ENCODE results near the gene TRAF2.
"Not testable (repeated sequence)": the region's sequence is repeated elsewhere in the genome, so short reads cannot be mapped to it uniquely, and the experiment has no call there.

Gene TRAF2

DNA sequence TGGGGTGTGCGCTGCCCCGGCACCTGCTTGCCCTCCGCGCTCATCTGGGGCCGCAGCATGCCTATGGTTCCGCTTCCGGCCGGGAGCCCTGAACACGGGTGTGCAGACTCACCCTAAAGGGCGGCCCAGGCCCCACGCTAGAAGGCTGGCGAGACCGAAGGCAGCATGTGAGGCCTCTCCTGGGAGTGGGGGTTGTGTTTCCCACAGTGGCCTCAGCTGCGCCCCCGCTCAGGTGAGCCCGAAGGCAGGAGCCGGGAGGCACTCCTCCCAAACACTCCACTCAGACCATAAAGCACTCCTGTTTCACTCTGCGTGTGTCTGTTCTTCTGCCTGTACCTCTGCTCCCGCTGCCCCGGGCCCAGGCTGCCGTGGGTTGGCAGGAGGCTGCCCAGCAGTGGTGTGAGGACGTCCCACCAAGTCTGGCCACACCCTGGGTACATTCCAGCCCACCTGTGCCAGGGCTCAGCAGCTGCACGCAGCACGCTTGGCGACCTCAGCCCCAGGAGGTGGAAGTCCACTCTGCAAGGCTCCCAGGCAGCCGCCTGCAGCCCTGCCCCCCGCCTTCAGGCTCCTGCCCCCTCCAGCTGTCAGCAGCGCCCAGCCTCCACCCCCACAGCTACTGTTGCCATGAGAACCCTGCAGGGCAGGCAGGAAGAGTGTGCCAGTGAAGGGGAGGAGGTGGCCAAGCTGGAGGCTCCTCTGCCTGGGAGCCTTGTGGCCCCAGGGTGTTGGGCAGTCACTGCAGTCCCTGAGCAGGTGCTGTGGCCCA, 45.3 kb upstream of the TRAF2 start:
- peak; percentile 37 for DNase-seq (ENCODE audit: low read depth)
- H3K4me3 ChIP-seq (ENCODE audit: control insufficient read depth, low read depth, low read length), result no peak overlapping the region
- TF ChIP-seq, protein P1, sequence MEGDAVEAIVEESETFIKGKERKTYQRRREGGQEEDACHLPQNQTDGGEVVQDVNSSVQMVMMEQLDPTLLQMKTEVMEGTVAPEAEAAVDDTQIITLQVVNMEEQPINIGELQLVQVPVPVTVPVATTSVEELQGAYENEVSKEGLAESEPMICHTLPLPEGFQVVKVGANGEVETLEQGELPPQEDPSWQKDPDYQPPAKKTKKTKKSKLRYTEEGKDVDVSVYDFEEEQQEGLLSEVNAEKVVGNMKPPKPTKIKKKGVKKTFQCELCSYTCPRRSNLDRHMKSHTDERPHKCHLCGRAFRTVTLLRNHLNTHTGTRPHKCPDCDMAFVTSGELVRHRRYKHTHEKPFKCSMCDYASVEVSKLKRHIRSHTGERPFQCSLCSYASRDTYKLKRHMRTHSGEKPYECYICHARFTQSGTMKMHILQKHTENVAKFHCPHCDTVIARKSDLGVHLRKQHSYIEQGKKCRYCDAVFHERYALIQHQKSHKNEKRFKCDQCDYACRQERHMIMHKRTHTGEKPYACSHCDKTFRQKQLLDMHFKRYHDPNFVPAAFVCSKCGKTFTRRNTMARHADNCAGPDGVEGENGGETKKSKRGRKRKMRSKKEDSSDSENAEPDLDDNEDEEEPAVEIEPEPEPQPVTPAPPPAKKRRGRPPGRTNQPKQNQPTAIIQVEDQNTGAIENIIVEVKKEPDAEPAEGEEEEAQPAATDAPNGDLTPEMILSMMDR (conservative IDR thresholded peaks at IDR 0.05; ENCODE audit: control insufficient read depth, insufficient read depth, low read depth, low read length), result no peak

DNA sequence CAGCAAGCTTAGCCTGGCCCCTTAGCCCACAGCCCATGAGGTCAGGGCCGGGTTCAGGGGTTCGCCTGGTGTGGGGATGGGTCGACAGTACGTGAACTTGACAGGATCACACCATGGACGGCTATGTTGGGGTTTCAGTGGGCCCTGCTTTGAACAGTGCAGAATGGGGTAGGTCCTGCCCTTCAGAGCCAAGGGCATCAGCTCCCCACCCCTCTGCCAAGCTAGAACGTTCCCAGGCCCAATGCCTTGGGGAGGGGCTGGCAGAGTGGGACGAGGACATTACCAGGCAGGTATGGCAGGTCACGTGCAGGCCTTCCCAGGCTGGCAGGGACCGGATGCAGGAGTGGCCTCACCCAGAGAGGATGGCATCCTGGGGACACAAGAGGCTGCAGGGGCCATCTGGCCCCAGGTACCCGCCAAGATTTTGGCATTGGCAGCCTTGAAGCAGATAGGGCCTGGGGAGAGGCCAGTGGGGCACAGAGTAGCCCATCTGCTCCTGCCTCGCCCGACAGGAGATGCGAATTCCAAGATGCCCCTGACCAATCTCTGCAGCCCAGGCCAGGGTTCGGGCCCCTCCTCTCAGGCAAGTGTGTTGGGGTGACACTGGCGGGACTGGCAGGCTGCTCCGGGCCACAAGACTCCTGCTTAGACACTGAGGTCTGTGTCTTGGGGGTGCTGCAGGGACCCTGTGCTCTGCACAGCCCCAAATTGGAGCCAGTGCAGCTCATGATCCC, 44.5 kb upstream of the TRAF2 start:
- not testable (repeated sequence) for DNase-seq (ENCODE audit: low read depth); H3K4me3 ChIP-seq (ENCODE audit: control insufficient read depth, low read depth, low read length)

DNA sequence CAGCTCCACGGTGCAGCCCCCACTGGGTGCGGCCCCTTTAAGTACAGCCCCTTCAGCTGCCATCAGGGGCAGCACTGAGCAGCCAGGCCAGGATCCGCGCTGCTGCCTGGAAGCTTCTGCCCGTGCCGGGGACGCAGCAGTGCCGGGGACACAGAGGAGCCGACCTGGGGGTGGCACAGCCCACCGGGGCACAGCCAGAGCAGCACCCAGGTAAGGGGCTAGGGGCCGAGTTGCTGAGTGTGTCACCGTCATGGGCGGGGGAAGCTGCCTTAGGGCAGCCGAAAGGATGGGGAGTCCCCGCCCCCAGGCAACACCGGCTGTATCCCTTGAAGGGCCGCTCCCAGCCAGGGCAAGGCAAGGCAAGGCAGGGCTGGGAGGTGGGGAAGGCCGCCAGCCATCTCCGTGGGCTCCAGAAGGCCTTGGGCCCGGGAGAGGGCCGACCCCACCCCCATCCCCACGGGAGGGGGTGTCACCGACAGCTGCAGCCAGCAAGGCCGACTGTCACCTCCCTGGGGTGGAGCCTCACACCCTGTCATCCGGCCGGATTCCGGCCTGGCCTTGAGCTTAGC, 43.9 kb upstream of the TRAF2 start, which contains the start of gene AJM1:
TSS of gene AJM1 (plus strand) at position 99 of the 569 bp plus-strand sequence. CDS start 1,937 bp downstream, outside the sequence.
- peak; percentile 67 for DNase-seq (ENCODE audit: low read depth)
- H3K4me3 ChIP-seq (ENCODE audit: control insufficient read depth, low read depth, low read length), result peak within 1 kb of the TSS; percentile 38
- TF ChIP-seq, protein P1 (conservative IDR thresholded peaks at IDR 0.05; ENCODE audit: control insufficient read depth, insufficient read depth, low read depth, low read length), result peak; percentile 75

DNA sequence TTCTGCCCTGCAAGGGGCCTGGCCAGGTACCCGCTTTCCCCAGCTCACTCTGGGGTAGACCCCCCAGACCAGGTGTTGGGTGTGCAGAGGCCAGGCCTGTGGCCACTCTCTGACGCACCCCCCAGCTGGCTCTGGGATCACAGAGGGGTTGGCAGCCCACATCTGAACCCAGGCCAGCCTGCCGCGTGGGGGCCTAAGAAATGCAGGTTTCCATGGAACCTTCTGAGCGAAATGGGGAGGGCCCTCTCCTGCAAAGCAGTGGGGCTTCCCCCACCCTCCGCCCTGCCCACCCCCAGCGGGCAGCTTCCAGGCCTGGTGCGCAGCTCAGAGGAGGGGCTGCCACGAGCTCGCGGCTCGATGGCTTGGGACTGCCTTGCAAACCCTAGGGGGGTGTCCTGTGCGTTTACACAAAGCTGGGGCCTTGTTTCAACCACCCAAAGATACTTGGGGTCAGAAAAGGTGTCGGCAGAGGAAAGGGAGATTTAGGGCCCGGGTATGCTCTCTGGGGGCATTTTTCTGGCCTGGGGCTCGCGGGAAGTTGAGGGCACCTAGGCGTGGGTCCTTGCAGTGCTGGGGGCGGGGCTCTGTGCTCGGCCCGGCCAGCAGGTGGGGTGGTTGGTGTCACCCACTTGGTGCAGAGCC, 43.0 kb upstream of the TRAF2 start:
- H3K4me3 ChIP-seq (ENCODE audit: control insufficient read depth, low read depth, low read length); DNase-seq (ENCODE audit: low read depth): not testable (repeated sequence)

DNA sequence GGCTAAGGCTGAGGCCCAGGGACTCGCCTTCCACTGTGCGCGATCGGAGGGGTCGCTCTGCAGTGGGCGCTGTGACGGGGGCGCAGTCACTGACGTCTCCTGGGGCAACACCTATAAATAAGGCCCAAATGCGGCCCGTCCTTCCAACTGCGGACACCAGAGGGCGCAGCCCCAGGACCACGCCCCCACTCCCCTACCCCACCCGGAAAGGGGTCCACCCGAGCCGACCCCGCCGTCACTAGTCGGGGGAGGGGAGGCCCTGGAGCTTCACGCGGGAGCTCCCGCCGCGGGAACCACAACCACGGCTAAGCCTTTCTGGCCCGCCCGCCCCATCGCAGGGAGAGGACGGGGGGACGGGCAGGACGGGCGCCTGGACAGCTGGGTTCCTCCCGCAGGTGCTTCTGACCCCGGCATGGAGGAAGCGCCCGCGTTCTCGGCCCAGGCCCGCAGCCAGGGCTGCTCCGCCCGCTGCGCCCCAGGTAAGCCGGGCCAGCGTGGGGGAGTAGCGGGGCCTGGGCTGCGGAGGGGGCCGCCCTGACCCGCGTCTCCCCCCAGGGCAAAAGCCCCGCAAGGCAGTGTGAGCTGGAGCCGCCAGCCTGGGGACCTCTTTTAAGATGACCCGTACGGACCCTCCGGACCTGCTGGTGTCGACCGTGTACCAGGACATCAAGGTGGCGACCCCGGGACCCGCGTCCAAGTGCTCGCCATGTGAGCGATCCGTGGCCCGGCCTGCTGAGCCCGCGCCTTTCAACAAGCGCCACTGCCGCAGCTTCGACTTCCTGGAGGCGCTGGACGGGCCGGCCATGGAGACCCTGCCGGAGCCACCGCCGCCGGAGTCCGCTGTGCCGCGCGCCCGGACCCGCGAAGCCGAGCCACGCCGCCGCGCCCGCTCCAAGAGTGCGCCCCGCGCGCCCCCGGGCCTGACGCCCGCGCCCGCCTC, 42.2 kb upstream of the TRAF2 start:
- not testable (repeated sequence) for H3K4me3 ChIP-seq (ENCODE audit: control insufficient read depth, low read depth, low read length)

DNA sequence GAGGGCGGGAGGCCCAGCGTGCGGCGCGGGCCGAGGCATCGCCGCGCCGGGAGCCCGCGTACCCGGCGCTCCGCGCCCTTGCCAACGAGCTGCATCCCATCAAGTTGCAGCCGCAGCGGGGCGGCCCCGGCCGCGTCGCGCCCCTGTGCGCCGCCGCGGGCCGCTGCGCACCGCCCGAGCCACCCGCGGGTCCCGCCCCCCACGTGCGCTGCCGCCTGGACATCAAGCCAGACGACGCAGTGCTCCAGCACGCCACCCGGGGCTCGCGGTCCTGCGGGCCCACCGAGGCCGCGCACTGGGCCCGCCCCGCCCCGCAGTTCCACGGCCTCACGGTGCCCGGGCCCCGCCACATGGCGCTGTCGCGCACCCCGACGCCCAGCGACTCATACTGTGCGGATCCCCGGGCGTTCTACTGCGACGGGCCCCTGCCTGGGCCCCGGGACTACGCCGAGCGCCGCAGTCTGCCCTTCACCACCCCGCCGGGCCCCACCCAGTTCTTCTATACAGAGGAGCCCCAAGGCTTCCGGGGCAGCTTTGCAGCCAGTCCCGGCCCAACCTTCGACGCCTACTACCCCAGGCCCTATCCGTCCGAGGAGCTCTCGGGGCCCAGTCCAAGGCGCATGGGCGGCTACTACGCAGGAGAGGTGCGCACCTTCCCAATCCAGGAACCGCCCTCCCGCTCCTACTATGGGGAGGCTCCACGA, 41.4 kb upstream of the TRAF2 start:
- DNase-seq (ENCODE audit: low read depth), result no peak
- TF ChIP-seq, protein P1 (conservative IDR thresholded peaks at IDR 0.05; ENCODE audit: control insufficient read depth, insufficient read depth, low read depth, low read length), result no peak
- no peak overlapping the region for H3K4me3 ChIP-seq (ENCODE audit: control insufficient read depth, low read depth, low read length)

More for the DNA sequence above, 42.2 kb upstream of the TRAF2 start:
- DNase-seq (ENCODE audit: low read depth), result not testable (repeated sequence)

DNA sequence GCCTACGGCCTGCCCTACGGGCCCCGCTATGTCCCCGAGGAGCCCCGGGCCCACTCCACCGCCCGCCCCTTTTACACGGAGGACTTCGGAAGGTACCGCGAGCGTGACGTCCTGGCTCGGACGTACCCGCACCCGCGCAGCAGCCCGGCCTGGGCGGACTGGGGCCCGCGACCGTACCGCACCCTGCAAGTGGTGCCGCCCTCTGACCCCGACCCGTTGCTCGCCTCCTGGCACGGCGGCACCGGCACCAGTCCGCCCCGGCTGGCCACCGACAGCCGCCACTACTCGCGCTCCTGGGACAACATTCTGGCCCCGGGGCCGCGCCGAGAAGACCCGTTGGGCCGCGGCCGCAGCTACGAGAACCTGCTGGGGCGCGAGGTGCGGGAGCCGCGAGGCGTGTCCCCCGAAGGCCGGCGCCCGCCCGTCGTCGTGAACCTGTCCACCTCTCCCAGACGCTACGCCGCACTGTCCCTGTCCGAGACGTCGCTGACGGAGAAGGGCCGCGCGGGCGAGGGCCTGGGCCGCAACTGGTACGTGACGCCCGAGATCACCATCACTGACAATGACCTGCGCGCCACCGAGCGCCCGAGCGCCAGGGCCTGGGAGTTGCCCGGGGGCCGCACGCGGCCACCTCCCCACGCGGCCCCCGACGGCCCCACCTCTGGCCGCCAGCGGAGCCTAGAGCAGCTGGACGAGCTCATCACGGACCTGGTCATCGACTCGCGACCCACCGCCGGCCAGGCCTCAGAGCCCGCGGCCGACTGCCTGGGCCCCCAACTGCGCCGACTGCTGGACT, 40.7 kb upstream of the TRAF2 start:
- H3K4me3 ChIP-seq (ENCODE audit: control insufficient read depth, low read depth, low read length), result no peak overlapping the region
- no peak for DNase-seq (ENCODE audit: low read depth)
- TF ChIP-seq, protein P1 (conservative IDR thresholded peaks at IDR 0.05; ENCODE audit: control insufficient read depth, insufficient read depth, low read depth, low read length), result no peak

Measured in fibroblast of mammary gland (primary cell).